CD4-positive, alpha-beta T cell treated with Interferon alpha-2 for 1 hour (primary cell): Measurements from ENCODE around the gene WRAP53.

ENCODE experiments used
- DNase-seq, 2 donors: peaks; one replicate each; pipeline ENCODE4 v3.0.0-alpha.2; 2020 to 2022

Gene WRAP53

DNA sequence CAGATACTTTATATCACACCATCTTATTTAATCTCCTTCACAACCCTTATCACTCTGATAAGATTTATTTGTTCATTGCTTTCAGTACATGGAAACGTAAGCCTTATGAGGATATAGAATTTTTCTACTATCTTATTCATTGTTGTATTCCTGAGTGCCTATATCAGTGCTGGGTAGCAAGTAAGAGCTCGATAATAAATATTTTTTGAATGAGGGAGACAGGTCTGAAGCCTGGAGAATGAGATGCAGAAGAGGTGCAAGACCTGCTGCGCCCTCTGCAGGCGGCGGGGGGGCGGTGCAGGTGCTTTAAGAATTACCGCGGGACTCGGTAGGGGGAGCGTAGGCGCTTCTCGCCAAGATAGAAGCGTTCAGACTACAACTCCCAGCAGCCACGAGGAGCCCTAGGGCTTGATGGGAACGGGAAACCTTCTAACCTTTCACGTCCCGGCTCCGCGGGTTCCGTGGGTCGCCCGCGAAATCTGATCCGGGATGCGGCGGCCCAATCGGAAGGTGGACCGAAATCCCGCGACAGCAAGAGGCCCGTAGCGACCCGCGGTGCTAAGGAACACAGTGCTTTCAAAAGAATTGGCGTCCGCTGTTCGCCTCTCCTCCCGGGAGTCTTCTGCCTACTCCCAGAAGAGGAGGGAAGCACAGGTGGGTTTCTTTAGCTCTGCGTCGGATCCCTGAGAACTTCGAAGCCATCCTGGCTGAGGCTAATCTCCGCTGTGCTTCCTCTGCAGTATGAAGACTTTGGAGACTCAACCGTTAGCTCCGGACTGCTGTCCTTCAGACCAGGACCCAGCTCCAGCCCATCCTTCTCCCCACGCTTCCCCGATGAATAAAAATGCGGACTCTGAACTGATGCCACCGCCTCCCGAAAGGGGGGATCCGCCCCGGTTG is at the start of gene WRAP53:
WRAP53 (plus strand) TSS at position 570 of the 900 bp plus-strand sequence; CDS start at position 742, 172 bp downstream.
- DNase-seq: peak; percentile 96 to 98

DNA sequence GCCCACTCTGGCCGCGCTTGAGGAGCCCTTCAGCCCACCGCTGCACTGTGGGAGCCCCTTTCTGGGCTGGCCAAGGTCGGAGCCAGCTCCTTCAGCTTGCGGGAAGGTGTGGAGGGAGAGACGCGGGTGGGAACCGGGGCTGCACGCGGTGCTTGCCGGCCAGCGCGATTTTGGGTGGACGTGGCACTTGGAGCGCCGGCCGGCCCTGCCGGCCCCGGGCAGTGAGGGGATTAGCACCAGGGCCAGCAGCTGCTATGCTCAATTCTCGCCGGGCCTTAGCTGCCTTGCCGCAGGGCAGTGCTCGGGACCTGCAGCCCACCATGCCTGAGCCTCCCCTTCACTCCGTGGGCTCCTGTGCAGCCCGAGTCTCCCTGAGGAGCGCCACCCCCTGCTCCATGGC is 47.5 kb upstream of the WRAP53 start:
- DNase-seq: no peak

DNA sequence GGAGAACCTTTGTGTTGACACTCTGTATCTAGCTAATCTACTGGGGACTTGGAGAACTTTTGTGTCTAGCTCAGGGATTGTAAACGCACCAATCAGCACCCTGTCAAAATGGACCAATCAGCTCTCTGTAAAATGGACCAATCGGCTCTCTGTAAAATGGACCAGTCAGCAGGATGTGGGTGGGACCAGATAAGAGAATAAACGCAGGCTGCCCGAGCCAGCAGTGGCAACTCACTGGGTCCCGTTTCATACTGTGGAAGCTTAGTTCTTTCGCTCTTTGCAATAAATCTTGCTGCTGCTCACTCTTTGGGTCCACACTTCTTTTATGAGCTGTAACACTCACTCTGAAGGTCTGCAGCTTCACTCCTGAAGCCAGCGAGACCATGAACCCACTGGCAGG is 46.6 kb upstream of the WRAP53 start:
- peak in 1 of 2 donors; percentile 42 for DNase-seq

DNA sequence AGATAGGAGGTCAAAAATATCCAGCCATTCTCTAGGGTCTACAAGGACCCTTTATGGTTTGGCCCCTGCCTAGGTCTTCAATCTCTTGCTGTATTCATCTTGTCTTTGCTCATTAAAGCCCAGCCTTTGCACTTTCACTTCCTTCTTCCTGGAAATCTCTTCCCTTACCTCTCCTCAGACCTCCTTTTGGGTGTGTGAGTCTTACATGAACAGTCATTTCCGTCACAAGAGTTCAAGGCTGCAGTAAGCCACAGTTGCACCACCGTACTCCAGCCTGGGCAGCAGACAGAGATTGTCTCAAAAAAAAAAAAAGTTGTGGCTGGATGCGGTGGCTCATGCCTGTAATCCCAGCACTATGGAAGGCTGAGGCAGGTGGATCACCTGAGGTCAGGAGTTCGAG is 43.5 kb upstream of the WRAP53 start:
- peak; percentile 19 to 64 for DNase-seq

DNA sequence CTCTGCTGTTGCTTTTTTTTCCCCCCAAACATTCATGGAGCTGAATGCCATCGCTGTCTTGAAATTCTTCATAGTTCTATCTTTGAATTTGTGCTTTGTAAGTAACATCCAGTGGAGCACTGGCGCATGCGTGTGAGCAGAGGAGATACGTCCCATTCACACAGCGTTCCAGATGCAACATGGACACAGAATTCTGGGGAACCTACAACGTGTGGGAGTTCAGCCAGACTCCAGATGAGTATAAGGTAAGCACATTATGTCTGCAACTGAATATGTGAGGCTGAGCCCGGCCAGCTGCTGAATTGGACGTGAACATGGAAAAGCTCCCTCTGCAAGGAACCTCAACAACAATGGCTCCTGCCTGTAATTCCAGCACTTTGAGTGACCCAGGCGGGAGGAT is 41.8 kb upstream of the WRAP53 start:
- DNase-seq: no peak

DNA sequence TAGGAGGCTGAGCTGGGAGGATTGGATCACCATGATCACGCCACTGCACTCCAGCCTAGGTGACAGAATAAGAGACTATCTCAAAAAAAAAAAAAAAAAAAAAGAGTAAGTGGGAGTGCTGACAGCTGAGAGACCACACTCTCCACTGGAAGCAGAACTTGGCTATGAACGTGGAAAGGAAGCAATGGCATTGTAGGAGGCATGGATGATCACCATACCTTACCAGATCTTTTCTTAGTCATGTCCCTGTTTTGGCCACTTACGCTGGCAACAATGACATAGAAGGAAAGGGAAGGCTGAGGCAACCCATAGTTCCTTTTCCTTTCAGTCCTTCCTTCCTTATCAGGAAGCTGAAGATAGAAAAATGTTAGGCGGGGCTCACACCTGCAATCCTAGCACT is 41.3 kb upstream of the WRAP53 start:
- DNase-seq: no peak

DNA sequence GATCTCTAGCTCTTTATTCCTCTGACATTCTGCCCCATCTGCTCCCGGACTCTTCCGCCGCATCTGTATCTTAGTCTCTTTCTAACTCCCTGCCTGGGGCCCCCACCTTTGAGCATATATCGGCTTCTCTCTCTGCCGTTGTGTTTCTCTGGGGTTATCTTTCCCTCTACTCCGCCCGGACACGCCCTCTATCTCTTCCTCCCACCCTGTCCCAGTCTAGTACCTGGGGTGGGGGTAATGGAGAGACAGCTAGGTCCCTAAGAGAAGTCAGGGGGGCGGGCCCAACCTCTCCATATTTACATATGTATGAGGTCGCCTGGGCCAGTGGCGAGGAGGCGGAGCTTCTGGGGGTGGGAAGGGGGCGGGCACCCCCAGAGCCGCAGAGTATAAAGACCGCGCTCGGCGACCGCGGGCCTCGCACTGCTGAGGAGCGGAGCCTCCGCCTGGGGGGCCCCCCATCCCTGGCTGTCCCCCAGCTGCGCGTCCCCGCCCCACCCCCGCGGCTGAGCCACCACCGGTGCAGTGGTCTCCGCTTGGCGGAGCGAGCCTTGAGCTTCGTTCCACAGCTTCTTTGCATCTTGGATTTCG is 37.7 kb upstream of the WRAP53 start, which contains the start of gene ATP1B2:
ATP1B2 (plus strand) TSS at position 418 of the 588 bp plus-strand sequence. CDS start 593 bp downstream, outside the sequence.
- peak; percentile 77 to 80 for DNase-seq

DNA sequence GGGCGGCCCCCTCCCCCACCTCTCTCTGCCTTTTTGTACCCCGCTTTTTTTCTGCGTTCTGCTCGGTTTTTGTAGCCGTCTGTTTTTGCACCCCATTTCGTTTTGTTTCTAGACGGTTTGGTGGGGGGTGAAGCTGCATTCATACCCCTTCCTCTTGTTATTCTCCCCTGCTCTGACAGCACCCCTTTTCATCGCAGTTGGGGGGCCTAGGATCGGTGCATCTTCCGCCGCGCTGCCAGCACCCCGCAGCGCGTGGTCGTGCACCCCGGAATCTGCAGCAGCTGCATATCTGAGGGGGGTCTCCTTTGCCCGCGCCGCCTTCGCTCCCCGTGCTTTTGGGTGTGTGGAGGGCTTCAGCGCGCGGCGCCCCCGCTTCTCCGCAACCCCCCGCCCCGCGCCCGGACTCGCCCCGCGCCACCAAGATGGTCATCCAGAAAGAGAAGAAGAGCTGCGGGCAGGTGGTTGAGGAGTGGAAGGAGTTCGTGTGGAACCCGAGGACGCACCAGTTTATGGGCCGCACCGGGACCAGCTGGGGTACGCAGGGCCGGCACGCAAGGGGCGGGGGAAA is 37.1 kb upstream of the WRAP53 start:
- no peak for DNase-seq

DNA sequence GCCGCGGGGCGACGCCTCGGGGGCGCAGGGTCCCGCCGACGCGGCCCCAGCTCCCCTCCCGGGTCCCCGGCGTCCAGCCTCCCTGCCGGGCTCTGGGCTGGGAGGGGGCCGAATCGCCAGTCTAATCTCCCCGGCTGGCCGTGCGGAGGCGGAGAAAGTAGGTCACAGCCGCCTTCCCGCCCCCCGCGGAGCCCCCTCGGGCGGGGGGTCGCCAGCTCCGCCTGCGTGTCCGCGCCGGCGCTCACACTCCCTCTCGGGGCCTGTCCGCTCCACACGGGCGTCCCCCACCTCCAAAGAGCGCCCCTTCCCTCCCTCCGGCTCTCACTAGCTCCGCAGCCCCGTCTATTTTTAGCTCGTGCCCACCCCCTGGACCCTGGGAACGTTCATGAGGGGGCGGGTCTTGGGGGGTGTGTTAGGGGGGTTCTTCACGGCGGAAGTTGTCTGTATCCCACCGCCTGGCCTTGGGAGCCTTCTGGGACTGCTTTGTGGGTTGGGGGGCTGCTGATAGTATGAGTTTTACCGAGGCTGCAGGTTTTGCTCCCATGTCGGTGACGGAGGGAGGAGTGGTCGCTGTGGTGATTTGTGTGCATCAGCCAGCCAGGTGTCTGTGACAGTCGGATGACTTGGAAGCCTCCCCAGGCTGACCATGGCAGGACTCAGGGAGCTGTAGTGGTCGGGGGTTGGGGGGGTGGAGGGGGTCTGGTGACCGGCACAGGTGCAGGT is 36.5 kb upstream of the WRAP53 start:
- DNase-seq: no peak

DNA sequence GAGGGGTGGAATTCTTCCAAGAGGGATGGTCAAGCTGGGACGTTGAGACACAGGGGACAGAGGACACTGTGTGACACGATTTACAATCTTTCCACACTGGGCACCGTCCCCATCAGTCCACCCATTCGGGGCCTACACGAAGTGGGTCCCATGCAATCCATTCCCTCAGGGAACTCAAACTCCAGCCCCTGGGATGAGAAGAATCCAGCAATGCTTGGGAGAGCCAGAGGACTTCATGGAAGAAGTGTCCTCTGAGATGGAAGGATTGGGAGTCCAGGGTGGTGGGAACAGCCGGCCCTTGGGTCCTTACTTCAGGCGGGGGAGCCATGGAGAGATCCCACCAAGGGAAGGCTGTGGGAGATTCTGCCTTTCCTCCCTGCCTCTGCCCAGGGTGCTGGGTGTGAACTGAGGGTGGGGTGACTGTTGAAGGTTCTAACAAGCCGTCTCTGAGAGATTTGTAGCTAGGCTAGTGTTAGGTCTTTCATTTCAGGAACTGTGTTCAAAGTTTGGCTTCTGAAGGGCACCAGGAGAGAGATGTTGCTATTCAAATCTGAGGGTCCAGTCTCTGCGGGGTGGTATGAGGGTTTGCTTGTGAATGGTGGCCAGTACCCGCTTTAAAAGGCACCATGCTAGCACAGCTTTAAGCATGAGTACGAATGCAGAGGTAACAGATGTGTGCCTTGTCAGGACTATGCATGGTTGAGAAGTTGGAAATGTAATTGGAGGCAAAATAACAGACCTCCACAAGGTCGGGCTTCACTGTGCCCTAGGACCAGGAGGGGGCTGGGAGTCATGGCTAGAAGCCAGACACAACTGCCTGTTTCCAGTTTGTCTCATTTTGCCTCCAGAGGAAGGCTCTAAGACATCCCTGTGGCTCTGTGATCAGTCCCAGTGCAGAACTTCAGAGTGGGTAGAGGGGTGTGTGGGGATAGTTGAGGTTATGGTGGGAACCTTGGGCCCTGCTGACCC is 35.6 kb upstream of the WRAP53 start:
- no peak for DNase-seq

DNA sequence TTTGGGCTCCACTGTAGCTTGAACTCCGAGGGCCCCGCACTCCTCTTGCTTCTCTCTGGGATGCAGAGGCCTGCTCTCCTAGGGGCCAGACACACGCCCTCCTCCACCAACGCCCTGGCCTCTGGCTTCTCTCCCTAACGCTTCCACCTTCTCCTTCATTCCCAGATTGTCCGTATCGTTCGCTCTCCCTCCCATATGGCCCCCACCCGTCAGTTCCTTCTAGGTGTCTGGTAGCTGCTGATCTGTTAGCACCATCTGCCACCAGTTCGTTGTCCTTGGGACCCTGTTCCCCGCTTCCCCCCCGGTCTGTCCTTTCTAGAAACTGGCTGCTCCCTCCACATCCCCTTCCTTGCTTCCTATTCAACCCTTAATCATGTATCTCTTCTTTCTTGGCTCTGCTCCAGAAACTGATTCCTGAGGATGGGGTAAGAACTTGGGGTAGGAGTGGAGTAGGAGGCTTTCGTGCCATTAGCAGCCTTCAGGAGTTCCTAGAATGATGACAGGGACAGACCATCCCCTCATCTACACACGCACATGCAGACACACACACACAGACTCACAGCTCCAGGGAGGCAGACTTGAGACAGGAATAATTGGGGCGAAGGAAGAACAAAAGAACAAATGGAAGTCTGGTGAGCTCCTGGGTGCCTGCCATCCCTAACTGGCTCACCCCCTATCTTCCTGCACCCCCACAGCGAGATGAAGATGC is 33.3 kb upstream of the WRAP53 start:
- no peak for DNase-seq

DNA sequence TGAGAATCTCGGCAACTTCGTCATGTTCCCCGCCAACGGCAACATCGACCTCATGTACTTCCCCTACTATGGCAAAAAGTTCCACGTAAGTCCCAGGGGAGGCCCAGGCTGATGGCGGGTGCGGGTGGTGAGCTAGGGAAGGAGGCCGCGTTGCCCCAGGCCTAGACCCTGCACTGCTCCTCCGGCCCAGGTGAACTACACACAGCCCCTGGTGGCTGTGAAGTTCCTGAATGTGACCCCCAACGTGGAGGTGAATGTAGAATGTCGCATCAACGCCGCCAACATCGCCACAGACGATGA is 32.8 kb upstream of the WRAP53 start:
- DNase-seq: no peak

DNA sequence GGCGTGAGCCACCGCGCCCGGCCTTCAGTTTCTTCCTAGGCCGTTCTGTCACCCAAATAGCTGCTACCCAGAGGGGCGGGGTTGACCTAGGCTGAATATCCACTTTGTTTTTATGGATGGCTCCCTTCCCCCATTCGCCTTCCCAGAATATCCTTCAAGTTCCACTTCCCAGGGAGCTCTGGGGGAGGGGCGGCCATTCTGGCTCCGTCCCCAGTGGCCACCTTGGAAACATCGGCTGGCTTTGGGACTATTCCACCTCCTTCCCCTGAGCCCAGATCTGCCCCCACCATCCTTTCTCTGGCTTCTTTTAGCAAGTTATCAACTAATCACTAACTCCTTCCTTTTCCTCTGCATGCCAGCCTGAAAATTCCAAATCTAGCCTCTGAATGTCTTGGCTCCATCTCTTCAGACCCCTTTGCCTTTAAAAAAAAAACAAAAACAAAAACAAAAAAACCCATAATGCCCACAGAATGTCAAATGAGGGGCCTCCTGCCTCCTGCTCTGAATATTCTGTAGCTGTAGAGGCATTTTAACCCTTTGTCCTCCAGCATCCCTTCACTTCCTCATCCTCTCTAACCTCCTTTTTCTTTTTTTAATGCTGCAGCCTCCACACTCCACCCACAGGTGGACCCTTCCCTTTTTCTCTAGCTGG is 31.2 kb upstream of the WRAP53 start:
- DNase-seq: no peak

DNA sequence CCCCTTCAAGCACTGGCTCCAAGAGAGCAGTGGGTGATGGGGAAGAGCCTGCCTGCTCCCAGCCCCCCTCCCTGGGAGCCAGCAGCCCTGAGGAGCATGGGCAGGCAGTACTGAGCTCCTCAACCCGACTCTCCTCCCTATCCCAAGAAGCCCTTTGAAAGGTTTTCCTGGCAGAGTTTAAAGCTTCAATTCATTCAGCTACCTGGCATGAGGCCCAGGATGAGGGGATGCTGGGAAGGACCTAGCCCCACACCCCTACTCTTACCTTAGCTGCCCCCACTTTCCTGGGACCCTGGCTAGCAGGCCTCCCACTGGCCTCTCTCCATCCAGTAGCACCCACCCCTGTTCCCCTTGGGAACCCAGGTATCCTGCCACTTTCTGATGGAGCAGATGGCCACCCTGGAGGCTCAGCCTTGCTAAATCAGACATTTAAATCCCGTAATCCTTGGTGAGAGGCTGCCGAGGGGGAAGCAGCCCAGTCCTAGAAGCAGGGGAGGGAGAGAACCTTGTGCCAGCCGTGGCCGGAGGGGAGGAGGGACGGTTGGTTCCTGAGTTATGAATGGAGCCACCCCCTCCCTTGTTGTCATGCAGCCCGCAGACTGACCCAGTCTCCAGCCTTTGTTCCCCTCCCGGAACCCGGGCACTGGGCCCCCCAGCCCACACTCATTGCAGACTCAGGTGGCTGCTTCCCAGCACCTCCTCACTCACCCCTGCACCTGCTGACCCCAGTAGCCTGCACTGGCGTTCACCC is 20.4 kb upstream of the WRAP53 start:
- DNase-seq: no peak

DNA sequence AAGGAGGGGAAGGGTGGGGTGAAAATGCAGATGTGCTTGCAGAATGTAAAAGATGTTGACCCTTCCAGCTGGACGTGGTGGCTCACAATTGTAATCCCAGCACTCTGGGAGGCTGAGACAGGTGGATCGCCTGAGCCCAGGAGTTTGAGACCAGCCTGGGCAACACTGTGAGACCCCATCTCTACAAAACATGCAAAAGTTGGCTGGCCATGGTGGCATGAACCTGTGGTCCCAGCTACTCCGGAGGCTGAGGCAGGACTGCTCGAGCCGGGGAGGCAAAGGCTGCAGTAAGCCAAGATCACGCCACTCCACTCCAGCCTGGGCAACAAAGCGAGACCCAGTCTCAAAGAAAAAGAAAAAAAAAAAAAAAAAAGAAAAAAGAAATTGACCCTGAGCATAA is 19.8 kb upstream of the WRAP53 start:
- no peak for DNase-seq

DNA sequence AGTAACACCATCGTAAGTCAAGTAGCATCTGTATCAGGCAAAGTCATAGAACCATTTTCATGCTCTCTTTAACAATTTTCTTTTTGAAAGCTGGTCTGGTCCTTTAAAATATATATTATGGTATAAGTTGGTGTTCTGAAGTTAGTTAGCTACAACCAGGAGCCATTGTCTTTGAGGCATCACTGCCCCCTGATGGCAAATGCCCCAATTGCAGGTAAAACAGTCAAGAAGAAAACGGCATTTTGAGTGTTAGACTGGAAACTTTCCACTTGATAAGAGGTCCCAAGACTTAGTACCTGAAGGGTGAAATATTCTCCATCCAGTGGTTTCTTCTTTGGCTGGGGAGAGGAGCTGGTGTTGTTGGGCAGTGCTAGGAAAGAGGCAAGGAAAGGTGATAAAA is 15.0 kb upstream of the WRAP53 start:
- peak; percentile 21 to 49 for DNase-seq

DNA sequence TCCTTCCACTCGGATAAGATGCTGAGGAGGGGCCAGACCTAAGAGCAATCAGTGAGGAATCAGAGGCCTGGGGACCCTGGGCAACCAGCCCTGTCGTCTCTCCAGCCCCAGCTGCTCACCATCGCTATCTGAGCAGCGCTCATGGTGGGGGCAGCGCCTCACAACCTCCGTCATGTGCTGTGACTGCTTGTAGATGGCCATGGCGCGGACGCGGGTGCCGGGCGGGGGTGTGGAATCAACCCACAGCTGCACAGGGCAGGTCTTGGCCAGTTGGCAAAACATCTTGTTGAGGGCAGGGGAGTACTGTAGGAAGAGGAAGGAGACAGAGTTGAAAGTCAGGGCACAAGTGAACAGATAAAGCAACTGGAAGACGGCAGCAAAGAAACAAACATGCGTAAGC is 13.3 kb upstream of the WRAP53 start:
- no peak for DNase-seq

DNA sequence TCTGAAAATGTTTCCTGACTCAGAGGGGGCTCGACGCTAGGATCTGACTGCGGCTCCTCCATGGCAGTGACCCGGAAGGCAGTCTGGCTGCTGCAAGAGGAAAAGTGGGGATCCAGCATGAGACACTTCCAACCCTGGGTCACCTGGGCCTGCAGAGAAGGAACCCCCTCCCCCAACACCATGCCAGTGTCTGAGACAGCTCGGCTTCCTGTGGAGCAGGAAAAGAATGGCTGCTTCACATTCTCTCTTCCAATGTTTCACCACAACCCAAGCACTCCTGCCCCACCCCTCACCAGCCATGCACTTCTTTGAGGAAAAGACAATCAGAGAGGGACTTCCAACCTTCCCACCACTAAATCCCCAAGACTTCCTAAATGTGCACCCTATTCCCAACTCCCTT is 11.7 kb upstream of the WRAP53 start:
- DNase-seq: no peak

DNA sequence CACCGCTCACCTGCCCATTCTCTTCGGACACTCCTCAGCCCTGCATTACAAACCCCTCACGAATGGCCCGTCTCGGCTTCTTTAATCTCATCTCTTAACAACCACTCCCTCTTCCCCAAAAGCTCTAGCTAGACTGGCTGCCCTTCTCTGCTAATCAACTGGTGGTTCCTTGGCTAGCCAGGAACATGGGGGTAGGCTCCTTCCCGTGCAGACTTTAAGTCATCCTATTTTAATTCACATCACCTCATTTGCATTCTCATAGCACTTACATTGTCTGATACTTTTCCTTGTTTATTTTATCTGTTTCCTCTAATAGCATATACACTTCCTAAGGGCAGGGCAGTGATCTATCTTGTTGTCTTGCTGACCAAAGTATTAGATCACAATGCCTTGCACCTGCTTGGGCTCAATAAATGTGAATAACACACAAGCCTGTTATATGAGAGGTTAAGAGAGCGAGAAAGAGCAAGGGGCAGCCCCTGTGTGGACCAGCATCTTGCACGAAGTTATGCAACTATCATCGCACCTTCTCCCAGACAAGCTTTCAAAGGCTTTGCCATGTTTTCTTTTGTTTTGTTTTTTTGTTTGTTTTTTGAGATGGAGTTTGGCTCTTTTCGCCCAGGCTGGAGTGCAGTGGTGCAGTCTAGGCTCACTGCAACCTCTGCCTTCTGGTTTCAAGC is 10.7 kb upstream of the WRAP53 start:
- no peak for DNase-seq
